ENCODE data around the gene NTRK1.

- TF ChIP-seq CTCF (IDR thresholded peaks at IDR 0.05) (no peak), POLR2A (IDR thresholded peaks at IDR 0.05) (no peak)
Measured at GRCh38 chr1:156815961-156816422, 44.7 kb upstream of the NTRK1 start.

Measured in esophagus squamous epithelium (tissue), 4 donors.